Measurements from ENCODE around the gene CD79A.
"Not testable (repeated sequence)": the region's sequence is repeated elsewhere in the genome, so short reads cannot be mapped to it uniquely, and the experiment has no call there.

Gene CD79A

GRCh38 chr19:41906916-41907680 lies 30.0 kb downstream of the CD79A start:
- no peak for DNase-seq

- no peak for DNase-seq
Observed at GRCh38 chr19:41907994-41908615, 31.0 kb downstream of the CD79A start.

GRCh38 chr19:41908724-41909464 lies 31.8 kb downstream of the CD79A start:
- no peak for DNase-seq

DNA sequence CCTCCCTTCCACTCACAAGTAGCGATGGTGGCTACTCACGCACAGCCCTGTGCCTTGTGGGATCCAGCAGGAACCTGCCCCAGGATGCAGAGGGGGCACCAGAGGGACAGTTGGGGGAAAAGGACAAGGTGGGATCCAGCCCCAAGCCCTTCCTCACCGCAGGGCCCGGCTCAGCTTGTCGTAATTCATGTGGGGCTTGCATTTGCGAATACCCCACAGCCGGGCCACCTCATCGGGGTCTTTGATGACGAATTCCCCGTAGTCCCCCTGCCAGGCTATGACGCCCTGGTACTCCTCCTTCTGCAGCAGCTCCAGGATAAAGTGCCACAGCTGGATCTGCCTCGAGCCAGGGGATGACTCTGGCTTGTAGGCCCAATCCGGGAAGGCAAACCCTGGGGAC lies 32.6 kb downstream of the CD79A start:
- DNase-seq: no peak

DNA sequence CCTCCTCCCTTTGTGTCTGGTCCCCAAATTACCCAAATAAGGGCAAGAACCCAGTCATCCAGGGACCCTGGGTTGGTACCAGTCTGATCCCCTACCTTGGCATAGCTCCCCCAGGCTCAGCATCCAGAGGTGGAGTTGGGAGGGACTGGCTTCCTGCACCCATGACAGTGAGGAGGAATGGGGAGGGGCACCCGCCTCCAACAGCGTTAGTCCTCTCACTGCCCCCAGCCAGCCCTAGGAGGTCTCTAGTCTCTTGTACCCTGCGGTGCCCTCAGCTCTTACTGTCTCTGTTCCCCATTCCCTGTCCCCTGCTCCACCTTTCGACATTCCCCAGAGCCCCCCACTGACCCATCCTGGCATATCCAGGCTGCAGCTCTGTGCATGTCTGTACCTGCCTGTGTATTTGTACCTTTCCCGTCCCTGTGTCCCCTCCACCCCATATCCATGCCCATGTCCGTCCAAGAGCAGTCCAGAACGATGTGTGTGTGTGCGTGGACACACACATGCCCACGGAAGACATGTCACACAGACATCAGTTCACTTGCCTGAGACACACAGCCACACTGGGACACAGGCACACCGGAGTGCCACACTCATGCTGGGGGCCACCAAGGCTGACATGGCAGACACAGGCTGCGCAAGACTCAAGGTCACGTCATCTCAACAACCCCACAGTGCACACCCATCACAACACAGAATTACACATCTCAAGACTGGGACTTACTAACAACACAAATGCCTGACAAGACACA lies 33.3 kb downstream of the CD79A start:
- DNase-seq: no peak

DNA sequence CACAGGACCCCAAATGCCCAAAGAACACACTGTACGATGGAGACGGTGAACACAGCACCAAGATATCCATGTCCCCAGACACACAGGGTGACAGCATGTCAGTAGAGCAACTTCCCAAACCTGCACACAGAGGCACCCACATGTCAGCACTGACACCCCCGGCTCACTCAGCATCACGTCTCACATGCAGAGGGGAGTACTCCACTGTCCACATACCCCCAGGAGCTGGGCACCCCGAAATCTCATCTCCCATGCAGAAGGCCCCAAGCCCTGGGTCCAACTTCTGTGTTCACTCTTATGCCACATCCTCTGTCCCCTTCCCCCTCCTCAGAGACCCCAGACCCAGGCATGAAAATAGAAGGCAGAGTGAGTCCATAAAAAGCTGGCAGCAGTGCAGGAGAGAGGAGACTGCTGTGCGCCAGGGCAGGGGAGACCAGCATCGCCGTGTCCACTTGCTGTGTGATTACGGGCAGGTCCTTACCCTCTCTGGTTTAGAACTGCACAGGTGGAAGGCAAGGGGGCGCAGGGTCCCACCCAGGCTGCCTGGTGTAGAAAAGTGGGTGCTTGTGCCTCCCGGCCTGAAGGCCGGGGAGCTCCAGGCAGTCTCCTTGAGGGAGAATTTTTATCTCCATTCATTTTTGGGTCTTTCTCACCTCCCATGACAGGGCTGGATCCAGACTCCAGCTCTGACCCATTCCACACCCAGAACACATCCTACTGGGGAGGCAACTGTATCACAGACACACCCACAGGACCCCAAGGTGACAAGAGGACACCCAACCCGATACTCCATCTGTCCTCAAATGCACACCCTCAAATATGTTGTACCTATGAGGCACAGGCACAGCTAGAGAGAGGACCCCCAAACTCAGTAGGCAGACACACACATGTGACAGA lies 34.2 kb downstream of the CD79A start:
- no peak for DNase-seq

- no peak for DNase-seq
Observed at GRCh38 chr19:41911889-41912731, 35.0 kb downstream of the CD79A start.

DNA sequence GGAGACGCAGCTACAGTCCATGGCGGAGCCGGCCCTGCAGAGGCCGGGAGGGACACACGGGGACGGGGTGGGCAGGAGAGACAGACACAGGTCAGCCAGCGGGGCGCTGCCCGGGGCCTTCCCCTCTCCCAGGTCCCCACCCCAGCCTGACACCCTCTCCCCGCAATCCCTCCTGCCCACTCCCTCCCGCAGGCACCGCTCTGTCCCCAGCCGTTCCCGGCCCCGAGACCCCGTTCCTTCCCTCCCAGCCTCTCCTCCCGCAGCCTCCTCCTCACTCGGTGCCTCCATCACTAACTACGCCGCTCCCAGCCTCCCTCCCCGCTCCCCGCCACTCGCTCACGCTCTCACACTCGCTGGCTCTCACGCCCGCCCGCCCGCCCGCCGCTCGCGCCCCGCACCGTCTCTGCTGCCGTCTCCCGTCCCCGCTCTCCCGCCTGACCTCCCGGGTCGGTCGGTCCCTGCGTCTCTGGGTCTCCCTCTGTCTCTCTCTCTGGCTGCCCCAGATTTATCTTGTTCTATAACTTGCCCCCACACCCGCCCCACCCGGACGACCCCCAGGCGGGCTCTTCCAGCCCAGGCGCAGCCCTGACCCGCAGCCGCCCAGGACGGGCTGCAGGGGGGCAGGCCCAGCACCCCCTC lies 35.9 kb downstream of the CD79A start:
- no peak for DNase-seq

DNA sequence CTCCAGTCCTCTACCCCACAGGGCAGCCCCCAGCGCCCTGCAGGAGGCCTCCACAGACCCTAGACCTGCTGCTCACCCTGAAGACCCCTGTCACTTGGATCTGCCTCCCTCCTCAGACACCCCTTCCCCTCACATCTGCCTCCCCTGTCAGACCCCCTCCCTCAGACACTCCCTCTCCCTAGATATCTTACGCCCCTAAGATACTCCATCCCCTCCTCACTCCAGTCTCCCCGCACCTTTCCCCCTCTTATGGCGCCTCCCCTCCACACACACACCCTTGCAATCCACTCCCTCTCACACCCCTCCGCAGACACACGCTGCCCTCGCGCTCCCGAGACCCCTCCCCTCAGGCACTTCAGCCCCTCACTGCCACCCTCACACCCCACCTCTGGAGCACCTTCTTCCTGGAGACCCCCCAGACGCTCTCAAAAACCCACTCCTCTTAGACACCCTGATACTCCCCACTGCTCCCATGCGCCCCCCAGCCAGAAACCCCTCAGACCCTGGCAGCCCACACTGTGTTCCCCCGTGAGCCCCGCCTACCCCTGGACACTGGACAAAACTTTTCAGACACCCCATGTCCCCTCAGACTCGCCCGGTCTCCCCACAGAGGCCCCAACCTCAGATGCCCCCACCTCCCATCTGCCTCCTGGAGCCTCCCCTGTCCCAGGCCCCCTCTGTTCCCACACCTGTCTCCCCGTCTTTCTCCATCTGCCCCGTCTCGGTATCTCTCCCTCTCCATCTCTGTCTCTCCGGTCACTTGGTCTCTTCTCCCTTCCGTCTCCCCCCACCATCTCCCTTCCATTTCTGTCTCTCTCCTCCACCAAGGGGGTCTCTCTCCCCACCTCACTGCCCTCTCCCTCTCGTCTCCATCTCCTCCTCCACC lies 36.7 kb downstream of the CD79A start:
- DNase-seq: no peak

DNA sequence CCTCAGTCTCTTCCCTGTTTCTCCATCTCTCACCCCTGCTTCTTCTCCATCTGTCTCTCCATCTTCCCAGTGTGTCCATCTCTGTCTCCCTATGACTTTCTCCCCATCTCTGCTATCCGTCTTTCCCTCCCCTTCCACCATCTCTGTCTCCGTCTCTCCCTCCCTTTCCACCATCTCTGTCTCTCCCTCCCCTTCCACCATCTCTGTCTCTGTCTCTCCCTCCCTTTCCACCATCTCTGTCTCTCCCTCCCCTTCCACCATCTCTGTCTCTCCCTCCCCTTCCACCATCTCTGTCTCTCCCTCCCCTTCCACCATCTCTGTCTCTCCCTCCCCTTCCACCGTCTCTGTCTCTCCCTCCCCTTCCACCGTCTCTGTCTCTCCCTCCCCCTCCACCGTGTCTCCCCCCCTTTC lies 37.4 kb downstream of the CD79A start:
- not testable (repeated sequence) for DNase-seq

GRCh38 chr19:41915021-41915775 lies 38.1 kb downstream of the CD79A start:
- DNase-seq: no peak

DNA sequence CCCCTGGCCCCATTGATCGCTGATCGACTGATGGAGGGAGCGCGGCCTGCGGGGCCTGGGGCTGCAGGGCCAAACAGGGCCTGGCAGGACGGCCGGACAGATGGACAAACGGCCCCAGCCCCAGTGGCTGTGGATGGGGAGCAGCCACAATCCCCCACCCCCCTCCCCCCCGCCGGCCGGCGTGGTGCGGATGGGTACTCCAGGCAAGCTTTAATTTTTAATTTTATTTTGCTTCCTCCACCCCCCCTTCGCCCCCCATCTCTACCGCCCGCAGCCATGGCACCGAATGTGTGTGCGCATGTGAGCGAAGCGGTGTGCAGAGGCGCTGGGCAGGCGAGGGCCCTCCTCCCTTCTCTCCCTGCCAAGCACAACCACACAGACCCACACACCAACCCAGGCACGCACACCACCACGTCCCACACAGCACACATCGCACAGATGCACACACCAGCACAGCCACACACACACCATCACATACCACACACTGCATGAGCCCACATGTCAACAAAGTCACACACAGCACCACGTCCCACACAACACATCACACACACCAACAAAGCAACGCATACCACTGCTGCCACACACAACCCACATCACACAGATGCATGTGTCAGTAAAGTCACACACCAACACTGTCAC lies 38.8 kb downstream of the CD79A start:
- DNase-seq: no peak

- no peak for DNase-seq
Observed at GRCh38 chr19:41917676-41918075, 40.6 kb downstream of the CD79A start.

DNA sequence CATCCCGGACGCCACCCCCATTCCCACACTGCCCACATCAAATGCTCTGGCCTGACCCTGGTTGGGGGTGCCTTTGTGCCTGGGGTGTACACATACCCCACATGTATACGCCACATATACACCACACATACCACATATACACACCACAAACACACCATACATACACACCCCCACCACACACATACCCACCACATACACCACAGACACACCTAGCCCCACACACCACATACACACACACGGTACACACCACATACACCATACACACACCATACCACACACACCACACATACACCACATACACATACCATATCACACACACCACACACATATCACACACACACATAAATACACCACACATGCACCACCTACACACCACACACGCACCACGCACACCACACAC lies 41.0 kb downstream of the CD79A start:
- DNase-seq: no peak

GRCh38 chr19:41918653-41919244 lies 41.7 kb downstream of the CD79A start:
- no peak for DNase-seq

DNA sequence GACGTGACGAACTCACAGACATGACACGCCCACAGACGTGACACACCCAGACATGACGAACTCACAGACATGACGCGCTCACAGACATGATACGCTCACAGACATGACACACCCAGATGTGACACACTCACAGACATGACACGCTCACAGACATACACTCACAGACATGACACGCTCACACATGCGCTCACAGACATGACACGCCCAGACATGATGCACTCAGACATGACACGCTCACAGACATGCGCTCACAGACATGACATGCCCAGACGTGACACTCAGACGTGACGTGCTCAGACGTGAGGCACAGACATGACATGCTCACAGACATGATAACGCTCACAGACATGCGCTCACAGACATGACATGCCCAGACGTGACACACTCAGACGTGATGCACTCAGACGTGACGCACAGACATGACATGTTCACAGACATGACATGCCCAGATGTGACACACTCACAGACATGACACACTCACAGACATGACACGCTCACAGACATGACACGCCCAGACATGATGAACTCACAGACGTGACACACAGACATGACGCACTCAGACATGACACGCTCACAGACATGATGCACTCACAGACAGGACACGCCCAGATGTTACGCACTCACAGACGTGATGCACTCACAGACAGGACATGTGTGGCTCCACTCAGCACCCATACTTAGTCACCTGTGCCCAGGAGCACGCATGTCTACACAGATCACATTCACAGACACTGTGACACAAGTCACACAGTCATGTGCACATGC lies 43.1 kb downstream of the CD79A start:
- DNase-seq: no peak

All from NCI-H446 treated with DMSO at 0.1 percent for 48 hours (cell line).